GM18505 (cell line): Measurements from ENCODE around the gene SORBS1.

Experiments
- ATAC-seq: cut with Tn5 transposase; IDR thresholded peaks from one replicate; pipeline ENCODE4 v1.9.1; 2021; ENCODE audit not compliant: unreplicated experiment
- POLR2A ChIP-seq: IDR thresholded peaks from 4 replicates; pipeline ENCODE4 v1.6.1; 2011; ENCODE audit warnings: borderline replicate concordance; ENCODE audit not compliant: insufficient read depth, insufficient read length; ENCODE audit errors: extremely low read depth

Gene SORBS1

GRCh38 chr10:95573527-95573926 lies 12.4 kb upstream of the SORBS1 start:
- no peak for TF ChIP-seq POLR2A
- no peak for ATAC-seq

- TF ChIP-seq POLR2A = no peak
- ATAC-seq = no peak
Measured at GRCh38 chr10:95572131-95572820, 11.1 kb upstream of the SORBS1 start.

GRCh38 chr10:95571390-95571789 lies 10.2 kb upstream of the SORBS1 start:
- TF ChIP-seq POLR2A = no peak
- no peak for ATAC-seq

- ATAC-seq = no peak
- no peak for TF ChIP-seq POLR2A
Measured at GRCh38 chr10:95569368-95569767, 8.2 kb upstream of the SORBS1 start.

GRCh38 chr10:95567903-95568630 lies 6.9 kb upstream of the SORBS1 start:
- no peak for ATAC-seq
- no peak for TF ChIP-seq POLR2A

- ATAC-seq = no peak
- TF ChIP-seq POLR2A = no peak
Measured at GRCh38 chr10:95566136-95566535, 5.0 kb upstream of the SORBS1 start.

- ATAC-seq = no peak
- TF ChIP-seq POLR2A = no peak
Measured at GRCh38 chr10:95565336-95565735, 4.2 kb upstream of the SORBS1 start.

GRCh38 chr10:95564291-95564690 lies 3.1 kb upstream of the SORBS1 start:
- no peak for TF ChIP-seq POLR2A

GRCh38 chr10:95562341-95562965 lies 1.3 kb upstream of the SORBS1 start:
- no peak for TF ChIP-seq POLR2A
- ATAC-seq = no peak

More at GRCh38 chr10:95564291-95564690, 3.1 kb upstream of the SORBS1 start:
- no peak for ATAC-seq

GRCh38 chr10:95561864-95562177 lies 650 bp upstream of the SORBS1 start:
- no peak for TF ChIP-seq POLR2A
- ATAC-seq = no peak

- no peak for ATAC-seq
- TF ChIP-seq POLR2A = no peak
Measured at GRCh38 chr10:95560278-95561176, 644 bp downstream of the SORBS1 start.

- no peak for TF ChIP-seq POLR2A
- no peak for ATAC-seq
Measured at GRCh38 chr10:95559896-95560277, 1.3 kb downstream of the SORBS1 start.

GRCh38 chr10:95559471-95559870 lies 1.7 kb downstream of the SORBS1 start:
- no peak for TF ChIP-seq POLR2A
- no peak for ATAC-seq

GRCh38 chr10:95558593-95559320 lies 2.4 kb downstream of the SORBS1 start:
- no peak for ATAC-seq
- TF ChIP-seq POLR2A = no peak
